ENCODE measurements around the gene AGMAT. TPM values are rescaled to one million over a fixed set of nuclear protein-coding genes. Genes with fewer than 3 reads are reported as not detected.

AGMAT gene
- 1.9 and 2.1 TPM in 2 replicates for total RNA-seq

GRCh38 chr1:15584489-15585363 lies at the start of gene AGMAT:
AGMAT (minus strand) TSS chr1:15585051; CDS start chr1:15584967, 84 bp downstream.

GRCh38 chr1:15617173-15618076 lies 32.6 kb upstream of the AGMAT start, which contains the start of gene DDI2:
DDI2 (plus strand) TSS chr1:15617458; CDS start chr1:15617671, 213 bp downstream.

GRCh38 chr1:15526490-15527339 lies 58.1 kb downstream of the AGMAT start, which contains the start of gene DNAJC16:
DNAJC16 (plus strand) TSS chr1:15526848; CDS start chr1:15529106, 2,258 bp downstream.

GRCh38 chr1:15524021-15524282 lies 60.9 kb downstream of the AGMAT start, which contains the start of gene CASP9:
CASP9 (minus strand) TSS chr1:15524215; CDS start chr1:15524200, 15 bp downstream.

Other genes starting within 250 kb of the AGMAT start
- 48.8 and 82.7 TPM in 2 replicates for gene EFHD2, start 175.2 kb downstream of the AGMAT start, total RNA-seq
- gene CTRC, start 146.6 kb downstream of the AGMAT start, total RNA-seq, result not detected in 2 replicates
- not detected in 2 replicates for gene CELA2A, start 128.3 kb downstream of the AGMAT start, total RNA-seq
- gene CELA2B, start 108.9 kb downstream of the AGMAT start, total RNA-seq, result not detected in 2 replicates
- gene CASP9, start 60.8 kb downstream of the AGMAT start, total RNA-seq, result 3.4 and 4.0 TPM in 2 replicates
- gene DNAJC16, start 58.2 kb downstream of the AGMAT start, total RNA-seq, result 10.7 and 11.8 TPM in 2 replicates
- 13.0 and 20.7 TPM in 2 replicates for gene DDI2, start 32.4 kb upstream of the AGMAT start, total RNA-seq
- gene PLEKHM2, start 99.3 kb upstream of the AGMAT start, total RNA-seq, result 63.7 and 75.2 TPM in 2 replicates
- 0.21 and 0.48 TPM in 2 replicates for gene SLC25A34, start 151.2 kb upstream of the AGMAT start, total RNA-seq
- gene TMEM82, start 157.4 kb upstream of the AGMAT start, total RNA-seq, result not detected in 2 replicates
- gene FBLIM1, start 173.7 kb upstream of the AGMAT start, total RNA-seq, result 74.6 and 288 TPM in 2 replicates
- 1.4 and 2.6 TPM in 2 replicates for gene UQCRHL, start 222.6 kb upstream of the AGMAT start, total RNA-seq